Left colon (tissue), 2 donors: ENCODE measurements around the gene EFCC1. TPM values are rescaled to one million over a fixed set of nuclear protein-coding genes. Genes with fewer than 3 reads are reported as not detected.

Source experiments
- ATAC-seq: fragments of 200-7000 bp; cut with Tn5 transposase; one replicate; pipeline ENCODE4 v1.9.1; 2020; ENCODE audit warnings: mild to moderate bottlenecking, moderate library complexity
- DNase-seq, 2 donors: peaks; one replicate each; pipeline ENCODE4 v3.0.0-alpha.2; 2020
- intact Hi-C, 2 donors: fragments of 100-400 bp; cut with DNase I in 1 of 2; cut with micrococcal nuclease in 1 of 2; formaldehyde crosslinking; loops; one replicate each; pipeline versions ENCODE4 v1.11.2 to v1.14.0; 2022; cut with DNase I, micrococcal nuclease
- long read RNA-seq: library from polyadenylated mRNA; unstranded; transcript quantifications from one replicate; pipeline ENCODE4 v2.0.0, GENCODE V29; 2021
- total RNA-seq, 2 donors: library from RNA; stranded (reverse); fragmentation: NEBNext Ultra II Directional; extraction: Animal tissue kit (Norgen Biotek cat#: 25700); gene quantifications; one replicate each; pipeline ENCODE4 v1.2.1, GENCODE V29; 2021
- donor health status: DM: no; HTN: no; CAD: no.
- donor health status: DM: yes; HTN: yes; CAD: no.

Gene EFCC1, protein sequence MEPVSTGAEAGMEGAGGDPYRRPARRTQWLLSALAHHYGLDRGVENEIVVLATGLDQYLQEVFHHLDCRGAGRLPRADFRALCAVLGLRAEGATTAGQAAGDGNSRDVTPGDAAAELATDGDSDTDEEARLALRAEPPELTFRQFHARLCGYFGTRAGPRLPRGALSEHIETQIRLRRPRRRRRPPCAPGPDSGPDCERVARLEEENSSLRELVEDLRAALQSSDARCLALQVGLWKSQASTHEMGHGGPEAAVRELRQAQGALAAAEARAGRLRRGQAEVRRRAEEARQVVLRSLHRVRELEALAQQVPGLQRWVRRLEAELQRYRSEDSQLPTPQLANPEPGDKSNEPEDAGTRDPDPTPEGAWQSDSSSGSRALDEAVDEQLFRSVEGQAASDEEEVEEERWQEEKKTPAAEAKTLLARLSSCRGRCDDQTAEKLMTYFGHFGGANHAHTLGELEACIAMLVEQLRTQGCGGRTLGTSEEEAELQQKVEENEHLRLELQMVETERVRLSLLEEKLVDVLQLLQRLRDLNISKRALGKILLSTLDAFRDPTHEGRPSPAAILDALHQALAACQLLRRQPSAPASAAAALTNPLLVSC
- total RNA-seq: 1 to 10 TPM; 1.7 to 3.7 TPM
- long read RNA-seq, partial matches to known transcripts: 2 of 12 reads
- long read RNA-seq, other reads (novel, unspliced or antisense): 10 of 12 reads

DNA sequence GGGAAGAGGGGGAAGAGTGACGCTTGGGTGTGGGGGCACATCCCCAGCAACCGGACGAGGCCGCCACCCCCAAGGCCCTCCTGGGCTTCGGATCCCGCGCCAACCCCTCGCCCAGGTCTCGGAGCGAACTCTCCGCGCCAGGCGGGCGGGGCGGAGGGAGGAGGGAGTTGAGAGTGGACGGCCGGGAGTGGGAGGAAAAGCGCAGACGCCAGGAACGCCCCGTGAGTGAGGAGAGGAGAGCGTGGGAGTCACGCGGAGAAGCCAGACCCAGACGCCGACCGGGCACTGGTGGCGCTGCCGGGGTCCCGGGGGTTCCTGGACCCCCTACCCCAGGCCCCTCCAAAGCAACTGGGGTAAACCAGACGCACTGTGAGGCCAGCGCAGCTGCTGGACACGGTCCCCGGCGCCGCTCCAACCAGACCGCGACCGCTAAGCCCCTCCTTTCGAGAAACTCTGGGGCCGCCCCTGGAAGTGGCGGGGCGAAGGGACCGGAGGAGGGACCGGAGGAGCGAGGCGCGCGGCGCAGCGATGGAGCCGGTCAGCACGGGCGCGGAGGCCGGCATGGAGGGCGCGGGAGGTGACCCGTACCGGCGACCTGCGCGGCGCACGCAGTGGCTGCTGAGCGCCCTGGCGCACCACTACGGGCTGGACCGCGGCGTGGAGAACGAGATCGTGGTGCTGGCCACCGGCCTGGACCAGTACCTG lies at the start of gene EFCC1:
EFCC1 (plus strand) TSS at position 204 of the 705 bp plus-strand sequence; CDS start at position 529, 325 bp downstream.
- intact Hi-C loops: no loop called here
- DNase-seq (peak; percentile 47 to 55), ATAC-seq (peak; percentile 24)

DNA sequence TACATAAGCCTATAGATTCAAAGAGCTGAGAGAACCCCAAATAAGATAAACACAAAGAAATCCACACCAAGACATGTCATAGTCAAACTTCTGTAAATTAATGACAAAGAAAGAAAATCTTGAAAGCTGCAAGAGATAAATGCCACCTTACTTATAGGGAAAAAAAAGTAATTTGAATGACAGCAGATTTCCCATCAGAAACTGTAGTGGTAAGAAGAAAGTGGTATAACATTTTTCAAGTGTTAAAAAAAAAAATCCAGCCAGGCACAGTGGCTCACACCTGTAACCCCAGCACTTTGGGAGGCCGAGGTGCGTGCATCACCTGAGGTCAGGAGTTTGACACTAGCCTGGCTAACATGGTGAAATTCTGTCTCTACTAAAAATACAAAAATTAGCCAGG lies 44.7 kb upstream of the EFCC1 start:
- ATAC-seq (no peak), DNase-seq (no peak)
- intact Hi-C loops: no loop called here

DNA sequence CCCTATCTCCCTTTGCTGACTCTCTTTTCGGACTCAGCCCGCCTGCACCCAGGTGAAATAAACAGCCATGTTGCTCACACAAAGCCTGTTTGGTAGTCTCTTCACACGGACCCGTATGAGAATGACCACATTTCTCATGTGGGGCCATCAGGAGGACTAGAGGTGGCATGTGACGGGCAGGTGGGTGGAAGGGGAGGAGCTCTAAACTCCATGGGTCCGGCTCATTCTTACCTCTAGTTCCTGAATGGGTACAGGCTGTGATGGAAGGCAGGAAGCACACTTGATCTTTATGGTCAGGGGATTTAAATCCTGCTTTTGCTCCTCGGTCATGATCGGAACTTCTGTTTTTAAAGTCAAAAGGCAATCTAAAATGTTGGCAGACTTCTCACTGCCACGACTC lies 35.8 kb upstream of the EFCC1 start:
- ATAC-seq (peak; percentile 40), DNase-seq (no peak)
- intact Hi-C loops: no loop called here

DNA sequence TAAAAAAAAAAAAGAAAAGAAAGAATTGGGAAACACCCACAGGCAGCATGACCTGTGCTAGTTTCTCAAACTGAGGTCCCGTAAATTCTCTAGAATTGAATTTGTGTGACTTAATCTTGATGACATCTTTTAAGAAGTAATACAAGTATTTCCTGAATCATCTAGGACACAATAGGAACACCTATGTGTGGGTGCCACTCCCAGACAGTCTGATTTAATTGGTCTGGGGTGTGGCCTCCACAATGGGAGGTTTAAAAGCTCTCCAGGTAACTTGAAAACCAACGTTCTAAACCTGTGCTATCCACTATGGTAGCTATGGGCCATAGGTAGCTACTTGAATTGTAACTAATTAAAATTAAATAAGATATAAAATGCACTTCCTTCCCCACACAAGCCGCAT lies 35.3 kb upstream of the EFCC1 start:
- ATAC-seq: peak; percentile 95
- intact Hi-C loops: no loop called here

DNA sequence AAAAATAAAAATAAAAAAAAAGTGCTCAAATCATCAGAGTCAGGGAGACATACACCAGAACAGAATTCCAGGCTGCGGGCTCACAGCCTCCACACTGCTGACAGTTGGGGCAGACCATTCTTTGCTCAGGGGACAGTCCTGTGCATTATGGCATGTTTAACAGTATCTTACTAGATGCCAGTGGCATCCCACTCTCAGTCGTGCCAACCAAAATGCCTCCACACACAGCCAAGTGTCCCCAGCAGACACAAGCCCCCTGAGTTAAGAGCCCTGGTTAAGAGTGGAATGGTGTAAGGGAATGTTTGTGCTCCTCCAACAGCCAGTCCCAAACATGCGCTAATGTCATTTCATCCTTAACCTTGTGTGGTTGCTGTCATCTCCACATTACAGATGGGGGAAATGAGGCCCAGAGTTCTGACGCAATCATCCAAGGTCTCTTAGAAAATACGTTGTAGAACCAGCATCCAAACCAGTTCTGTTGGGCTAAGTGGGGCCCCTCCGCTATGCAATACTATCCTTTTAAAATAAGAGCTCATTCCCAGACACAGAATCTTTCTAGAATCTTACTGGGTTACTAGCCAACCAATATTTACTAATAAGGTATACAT lies 33.3 kb upstream of the EFCC1 start:
- intact Hi-C loops: no loop called here
- no peak for DNase-seq
- ATAC-seq: no peak

More for the DNA sequence above, 35.3 kb upstream of the EFCC1 start:
- peak in 1 of 2 donors; percentile 33 for DNase-seq

DNA sequence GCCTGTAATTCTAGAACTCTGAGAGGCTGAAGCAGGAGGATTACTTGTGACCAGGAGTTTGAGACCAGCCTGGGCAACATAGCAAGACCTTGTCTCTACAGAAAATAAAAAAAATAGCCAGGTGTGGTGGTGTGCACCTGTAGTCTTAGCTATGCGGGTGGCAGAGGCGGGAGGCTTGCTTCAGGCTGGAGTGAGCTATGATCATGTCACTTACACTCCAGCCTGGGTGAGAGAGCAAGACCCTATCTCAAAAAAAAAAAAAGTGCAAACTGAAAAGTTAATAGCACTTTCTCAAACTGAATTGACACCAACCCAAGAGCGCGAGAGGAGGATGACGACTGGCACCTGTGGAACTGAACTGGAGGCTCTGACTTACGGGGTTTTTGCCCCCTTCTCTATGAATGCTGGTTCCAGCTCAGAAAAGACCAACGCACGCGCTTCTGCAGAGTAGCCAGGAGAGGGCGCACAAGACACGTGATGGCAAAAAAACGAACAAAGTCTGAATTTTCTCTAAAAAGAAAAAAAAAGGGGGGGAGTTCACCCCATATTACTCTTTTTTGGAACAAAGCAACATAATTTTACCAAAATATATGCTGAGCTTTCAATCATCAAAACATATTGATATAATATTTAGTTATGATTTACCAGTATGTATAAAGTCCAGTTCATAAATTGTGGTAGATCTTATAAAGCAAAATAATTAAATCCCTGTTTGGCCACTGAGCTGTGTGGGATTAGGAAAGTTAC lies 30.9 kb upstream of the EFCC1 start:
- DNase-seq (peak in 1 of 2 donors; percentile 50), ATAC-seq (peak; percentile 41)
- intact Hi-C loops: no loop called here

DNA sequence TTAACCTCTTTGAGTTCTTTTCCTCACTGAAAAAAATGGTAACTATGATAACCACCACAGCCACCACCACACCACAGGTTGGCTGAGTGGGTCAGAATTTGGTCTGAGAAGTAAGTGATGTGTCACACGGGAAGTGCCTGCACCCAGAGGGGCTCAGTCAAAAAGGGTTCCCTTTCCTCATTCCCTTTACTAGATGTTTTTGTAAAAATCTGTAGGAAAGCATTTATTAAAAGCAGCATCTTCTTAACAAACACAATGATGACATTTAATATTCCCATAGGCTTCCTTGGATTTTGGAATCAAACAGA lies 30.4 kb upstream of the EFCC1 start:
- intact Hi-C loops: no loop called here
- ATAC-seq: no peak

DNA sequence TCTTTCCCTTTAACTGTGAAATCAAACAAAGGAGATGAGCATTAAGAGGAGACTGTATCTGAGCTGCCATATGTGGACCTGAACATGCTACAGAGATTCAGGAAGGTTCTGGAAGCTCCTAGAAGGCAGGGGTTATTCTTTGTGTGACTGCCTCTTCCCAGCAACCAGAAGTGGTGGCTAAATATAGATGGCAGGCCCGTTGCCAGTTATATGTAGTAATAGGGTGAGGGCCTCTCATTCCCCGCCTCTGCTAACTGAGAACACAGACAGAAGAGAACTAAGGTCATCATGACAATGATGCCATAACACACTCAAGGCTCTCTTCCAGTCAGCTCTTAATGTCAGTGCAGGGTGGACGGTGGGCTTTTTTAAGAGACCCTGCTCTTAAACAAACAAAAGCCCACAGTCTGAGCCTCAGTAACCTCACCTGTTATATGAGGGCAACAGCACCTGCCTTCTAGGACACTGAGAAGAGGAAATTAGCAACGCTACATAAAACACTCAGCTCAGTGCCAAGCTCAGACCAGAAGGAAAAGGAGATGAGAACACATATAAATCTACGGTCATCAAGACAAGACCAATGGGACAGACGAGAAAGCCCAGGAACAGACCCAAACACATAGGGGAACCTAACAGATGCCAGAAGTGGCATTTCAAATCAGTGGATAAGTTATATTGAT lies 29.5 kb upstream of the EFCC1 start:
- intact Hi-C loops: no loop called here
- ATAC-seq (peak; percentile 5), DNase-seq (peak; percentile 23 to 34)

More for the DNA sequence above, 30.4 kb upstream of the EFCC1 start:
- DNase-seq: no peak

DNA sequence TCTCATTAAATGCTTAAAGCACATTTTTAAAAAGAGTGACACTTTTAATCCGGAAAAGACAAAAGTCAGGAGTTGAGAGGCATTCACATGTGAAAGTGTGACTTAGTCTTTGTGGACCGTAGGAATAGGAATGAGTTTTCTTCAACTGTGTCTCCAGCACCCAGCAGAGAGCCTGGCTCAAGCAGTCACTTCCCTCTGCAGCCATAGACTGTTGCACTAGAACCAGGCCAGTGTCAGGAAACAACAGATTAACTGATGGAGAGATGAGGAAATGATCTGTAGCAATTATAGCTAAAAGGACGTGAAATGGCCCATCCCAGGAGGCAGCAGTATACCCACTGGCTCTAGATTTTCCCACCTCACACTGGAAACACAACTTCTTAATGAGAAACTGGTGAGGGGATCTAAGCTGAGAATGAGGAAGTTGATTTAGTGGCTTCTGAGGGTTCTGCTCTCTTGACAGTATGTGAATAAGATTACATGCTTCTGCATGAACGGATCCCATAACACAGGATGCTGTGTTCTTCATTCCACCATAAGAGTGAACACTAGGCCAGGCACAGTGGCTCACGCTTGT lies 27.0 kb upstream of the EFCC1 start:
- intact Hi-C loops: no loop called here
- no peak for DNase-seq
- no peak for ATAC-seq

DNA sequence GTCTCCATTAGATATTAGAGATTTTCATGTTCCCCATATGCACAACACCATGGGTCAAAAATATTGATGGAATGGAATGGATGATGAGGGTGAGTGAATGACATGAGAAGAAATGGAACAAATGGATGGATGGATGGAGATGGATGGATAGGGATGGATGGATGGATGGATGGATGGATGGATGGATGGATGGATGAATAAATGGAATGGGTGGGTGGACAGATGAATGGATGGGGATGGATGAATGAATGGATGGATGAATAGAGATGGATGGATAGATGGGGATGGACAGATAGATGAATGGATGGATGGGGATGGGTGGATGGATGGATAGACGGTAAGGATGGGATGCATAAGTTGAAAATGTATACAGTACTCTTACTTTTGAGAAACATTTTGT lies 25.8 kb upstream of the EFCC1 start:
- no peak for ATAC-seq
- intact Hi-C loops: no loop called here
- DNase-seq: no peak

DNA sequence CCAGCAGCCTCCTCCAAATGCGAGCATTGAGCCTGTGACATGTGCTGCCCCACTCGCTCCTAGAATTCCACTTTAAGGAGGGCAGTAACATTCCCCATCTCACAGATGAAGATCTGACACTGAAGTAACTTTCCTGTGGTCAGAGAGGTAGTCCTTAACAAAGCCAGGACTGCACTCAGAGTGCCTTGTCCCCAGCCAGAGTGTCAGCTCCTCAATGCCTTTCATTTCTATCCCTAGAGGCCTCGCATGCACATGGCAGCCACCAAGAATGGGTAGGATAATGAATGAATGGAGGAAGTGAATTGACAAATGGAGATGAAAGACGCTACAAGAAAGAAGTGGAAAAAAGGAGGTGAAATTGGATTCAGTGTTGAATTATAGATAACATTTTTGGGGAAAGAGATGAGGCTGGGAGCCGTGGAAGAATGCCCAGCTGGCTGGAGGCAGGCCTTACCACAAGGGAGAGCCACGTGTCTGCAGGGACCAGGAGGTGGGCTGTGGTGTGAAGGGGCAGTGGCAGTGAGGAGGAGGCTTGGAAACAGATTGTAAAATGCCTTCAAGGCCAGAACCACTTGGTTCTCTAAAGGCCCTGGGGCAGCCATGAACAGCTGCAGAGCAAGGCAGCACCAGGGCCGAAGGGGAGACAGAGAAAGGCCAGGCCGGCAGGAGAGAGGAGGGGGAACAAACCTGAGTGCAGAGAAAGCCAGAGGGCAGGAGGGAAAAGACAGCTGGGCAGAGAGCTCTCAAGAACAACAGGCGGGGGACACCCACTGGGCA lies 17.6 kb upstream of the EFCC1 start:
- intact Hi-C loops: no loop called here
- ATAC-seq (no peak), DNase-seq (no peak)

DNA sequence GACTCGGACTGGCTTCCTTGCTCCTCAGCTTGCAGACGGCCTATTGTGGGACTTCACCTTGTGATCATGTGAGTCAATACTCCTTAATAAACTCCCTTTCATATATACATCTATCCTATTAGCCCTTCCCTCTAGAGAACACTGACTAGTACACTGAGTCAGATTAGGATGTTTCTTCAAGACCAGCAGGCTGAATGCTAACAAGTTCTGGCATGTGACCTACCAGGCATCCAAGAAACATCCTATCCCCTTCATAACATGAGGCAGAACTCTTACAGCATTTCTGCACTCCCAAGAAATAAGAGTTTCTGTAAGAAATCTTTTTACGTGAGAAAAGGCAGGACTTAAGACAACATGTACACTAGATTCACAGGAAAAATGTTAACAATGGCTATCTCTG lies 16.5 kb upstream of the EFCC1 start:
- intact Hi-C loops: no loop called here
- no peak for DNase-seq
- ATAC-seq: no peak

DNA sequence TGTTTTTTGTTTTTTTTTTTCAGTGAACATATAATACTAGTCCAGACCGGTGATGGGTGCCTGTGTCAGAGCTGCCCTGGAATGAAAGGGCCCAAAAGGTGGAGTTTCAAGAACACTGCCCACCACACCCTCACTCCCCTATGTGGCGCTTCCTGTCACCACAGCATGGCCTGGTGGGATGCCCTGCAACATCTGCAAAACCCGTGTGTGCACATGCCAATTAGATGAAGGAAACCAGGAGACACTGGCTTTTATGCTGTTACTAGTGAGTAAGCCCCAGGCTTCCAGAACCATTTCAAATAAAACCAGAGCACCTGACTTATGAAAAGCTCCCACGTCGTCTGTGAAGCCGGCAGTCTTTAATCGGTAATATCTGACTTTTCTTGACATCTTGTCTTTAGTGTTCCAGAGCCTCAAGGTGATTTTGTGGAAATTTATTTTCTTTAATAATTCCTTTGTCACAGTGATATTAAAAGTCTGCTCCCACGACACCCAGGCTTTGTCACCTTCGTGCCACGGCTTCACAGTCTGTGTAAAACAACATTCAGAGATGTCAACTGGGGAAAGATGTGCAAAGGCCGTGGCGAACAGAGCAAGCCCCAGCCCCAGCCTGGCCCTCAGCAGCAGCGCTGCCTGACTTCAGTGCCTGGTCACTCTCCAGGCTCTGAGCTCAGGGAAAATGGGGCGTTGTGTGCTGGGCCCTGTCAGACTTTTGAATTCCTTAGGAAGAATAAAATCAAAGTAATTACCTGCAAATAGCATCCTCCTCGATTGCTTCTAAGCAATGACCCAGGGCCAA lies 13.6 kb upstream of the EFCC1 start:
- intact Hi-C loops: no loop called here
- ATAC-seq: no peak
- no peak for DNase-seq

DNA sequence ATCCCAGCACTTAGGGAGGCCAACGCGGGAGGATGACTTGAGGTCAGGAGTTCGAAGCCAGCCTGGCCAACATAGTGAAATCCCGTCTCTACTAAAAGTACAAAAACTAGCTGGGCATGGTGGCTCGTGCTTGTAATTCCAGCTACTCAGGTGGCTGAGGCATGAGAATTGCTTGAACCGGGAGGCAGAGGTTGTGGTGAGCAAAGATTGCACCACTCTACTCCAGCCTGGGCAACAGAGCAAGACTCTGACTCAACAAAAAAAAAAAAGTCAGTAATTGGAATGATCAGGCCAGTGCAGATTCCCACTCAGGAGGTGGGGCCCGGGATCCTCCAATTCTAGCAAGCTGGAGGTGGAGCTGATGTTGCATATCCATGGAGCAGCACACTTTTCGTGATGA lies 12.8 kb upstream of the EFCC1 start:
- ATAC-seq (no peak), DNase-seq (no peak)
- intact Hi-C loops: no loop called here

DNA sequence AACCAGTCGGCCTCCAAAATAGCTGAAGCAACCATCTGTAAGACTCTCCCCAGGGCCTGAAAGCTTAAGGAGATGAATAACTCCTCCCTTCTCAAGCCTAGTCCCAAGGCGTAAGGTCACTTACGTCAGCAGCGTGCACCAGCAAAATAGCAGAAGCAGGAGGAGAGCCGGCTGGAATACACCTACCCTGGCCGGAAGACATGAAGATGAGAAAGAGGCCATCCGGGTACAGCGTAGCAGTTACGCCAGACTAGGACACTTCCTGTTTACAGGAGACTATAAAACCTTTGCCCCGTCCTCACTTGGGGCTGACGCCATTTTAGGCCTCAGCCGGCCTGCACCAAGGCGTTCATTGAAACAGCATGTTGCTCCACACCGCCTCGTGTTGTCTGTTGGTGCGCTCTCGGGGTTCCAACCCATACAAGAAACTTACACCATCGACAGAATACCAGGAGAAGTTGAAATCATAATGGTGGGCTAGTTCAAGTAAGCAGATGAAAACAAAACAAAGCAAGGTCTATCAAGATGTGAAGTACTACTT lies 9.7 kb upstream of the EFCC1 start:
- ATAC-seq (no peak), DNase-seq (no peak)
- intact Hi-C loops: no loop called here

DNA sequence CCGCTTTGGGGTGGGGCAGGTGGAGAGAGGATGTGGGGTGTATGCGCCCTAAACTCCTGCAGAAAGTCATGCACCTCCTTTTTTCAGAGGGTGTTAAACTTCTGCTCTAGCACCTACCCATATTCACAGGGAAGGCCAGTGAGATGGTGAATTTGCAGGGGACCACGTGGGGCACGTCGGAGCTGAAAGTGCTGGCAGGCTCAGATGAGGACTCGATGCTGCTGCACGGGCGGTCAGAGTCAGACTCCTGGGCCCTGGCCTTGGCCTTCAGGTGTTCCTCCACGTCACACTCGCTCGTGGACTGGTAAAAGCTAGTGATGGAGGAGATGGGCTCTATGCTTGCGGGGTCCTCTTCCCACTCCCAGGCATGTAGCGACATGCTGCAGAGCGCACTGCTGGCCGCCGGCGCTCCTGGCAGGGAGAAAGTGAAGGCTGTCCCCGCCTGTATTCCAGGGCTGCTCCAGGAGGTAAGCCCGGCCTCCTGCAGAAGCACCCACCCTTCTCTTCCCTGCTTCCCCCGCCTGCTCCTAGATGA lies 8.1 kb upstream of the EFCC1 start:
- ATAC-seq (peak; percentile 32), DNase-seq (peak in 1 of 2 donors; percentile 8)
- intact Hi-C loops: no loop called here
